Stimulated activated CD8-positive, alpha-beta memory T cell treated with anti-CD3 and anti-CD28 coated beads, Interleukin-2, amount 100 ng/mL, for 48 hours (primary cell): ENCODE measurements around the gene CHMP4B.
A peak's percentile ranks its signal among the peaks of the same experiment; 100 is the strongest.

Experiments
- DNase-seq, 2 donors: peaks; one replicate each; pipeline ENCODE4 v3.0.0-alpha.2; 2020; ENCODE audit warnings: low read depth in 2 of 2

Gene CHMP4B, protein sequence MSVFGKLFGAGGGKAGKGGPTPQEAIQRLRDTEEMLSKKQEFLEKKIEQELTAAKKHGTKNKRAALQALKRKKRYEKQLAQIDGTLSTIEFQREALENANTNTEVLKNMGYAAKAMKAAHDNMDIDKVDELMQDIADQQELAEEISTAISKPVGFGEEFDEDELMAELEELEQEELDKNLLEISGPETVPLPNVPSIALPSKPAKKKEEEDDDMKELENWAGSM

DNA sequence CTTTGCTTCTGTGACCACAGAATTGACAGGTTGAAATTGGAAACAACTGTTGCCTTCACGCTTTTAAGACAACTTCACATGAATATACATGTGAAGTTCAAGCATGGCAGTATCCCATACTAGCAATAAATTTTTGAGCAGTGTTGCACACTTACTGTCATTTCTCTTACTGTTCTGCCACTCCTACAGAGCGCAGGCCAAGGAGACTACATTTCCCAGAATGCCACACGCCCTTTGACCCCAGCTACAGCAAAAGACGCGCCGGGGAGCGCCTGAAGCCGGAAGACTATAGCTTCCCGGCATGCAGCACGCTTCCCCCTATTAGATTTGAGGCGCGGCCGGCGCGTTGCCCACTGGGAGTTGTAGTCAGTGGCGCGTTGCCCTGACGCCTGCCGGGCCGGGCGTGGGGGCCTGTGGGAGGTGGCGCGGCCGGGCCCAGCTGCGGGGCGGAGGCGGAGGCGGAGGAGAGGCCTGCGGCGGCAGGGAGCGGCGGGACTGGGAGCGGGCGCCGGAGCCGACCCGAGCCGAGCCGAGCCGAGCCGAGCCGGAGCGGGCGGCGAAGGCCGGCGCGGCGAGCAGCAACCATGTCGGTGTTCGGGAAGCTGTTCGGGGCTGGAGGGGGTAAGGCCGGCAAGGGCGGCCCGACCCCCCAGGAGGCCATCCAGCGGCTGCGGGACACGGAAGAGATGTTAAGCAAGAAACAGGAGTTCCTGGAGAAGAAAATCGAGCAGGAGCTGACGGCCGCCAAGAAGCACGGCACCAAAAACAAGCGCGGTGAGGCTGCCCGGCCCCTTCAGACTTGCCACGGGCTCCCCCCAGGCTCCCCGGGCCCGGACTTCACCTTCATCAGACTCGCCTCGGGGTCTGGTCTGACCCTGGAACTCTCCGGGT, at the start of gene CHMP4B:
TSS of gene CHMP4B (plus strand) at position 464 of the 891 bp plus-strand sequence. CDS start at position 585, 121 bp downstream.
- DNase-seq, result peak; percentile 96 to 98

- no peak for DNase-seq
Measured at GRCh38 chr20:33761698-33762250, 49.4 kb upstream of the CHMP4B start.

GRCh38 chr20:33765099-33765498, 46.0 kb upstream of the CHMP4B start:
- no peak for DNase-seq

- DNase-seq, result no peak
Measured at GRCh38 chr20:33765592-33765991, 45.6 kb upstream of the CHMP4B start.

DNA sequence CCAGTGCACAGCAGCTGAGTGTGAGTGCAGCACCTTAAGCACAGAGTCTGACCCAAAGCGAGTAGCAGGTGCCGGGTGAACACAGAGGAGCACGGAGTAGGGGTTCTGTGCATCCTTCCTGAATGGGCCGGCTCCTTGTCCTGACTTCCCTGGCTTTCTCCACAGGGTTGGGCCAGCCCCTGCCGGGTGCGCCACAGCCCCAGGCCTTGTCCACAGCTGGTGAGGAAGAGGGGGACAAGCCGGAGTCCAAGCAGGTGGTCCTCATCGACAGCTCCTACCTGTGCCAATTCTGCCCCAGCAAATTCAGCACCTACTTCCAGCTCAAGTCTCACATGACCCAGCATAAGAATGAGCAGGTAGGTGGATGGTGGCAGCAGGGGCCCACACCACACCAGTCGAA, 44.5 kb upstream of the CHMP4B start:
- no peak for DNase-seq

- no peak for DNase-seq
Measured at GRCh38 chr20:33767777-33768138, 43.4 kb upstream of the CHMP4B start.

GRCh38 chr20:33769043-33769442, 42.1 kb upstream of the CHMP4B start:
- no peak for DNase-seq

DNA sequence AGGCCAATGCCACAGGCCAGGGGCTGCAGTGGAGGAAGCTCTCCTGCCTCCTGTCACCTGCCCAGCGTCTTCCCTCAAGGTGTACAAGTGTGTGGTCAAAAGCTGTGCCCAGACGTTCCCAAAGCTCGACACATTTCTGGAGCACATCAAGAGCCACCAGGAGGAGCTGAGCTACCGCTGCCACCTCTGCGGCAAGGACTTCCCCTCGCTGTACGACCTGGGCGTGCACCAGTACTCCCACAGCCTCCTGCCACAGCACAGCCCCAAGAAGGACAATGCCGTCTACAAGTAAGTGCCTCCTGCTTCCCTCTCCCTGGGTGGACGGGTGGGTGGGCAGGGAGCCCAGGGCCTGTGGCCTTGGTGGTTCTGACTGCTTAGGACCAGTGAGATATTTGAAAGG, 41.1 kb upstream of the CHMP4B start:
- DNase-seq, result no peak

- DNase-seq, result no peak
Measured at GRCh38 chr20:33771938-33772337, 39.2 kb upstream of the CHMP4B start.

GRCh38 chr20:33772439-33772838, 38.7 kb upstream of the CHMP4B start:
- no peak for DNase-seq

DNA sequence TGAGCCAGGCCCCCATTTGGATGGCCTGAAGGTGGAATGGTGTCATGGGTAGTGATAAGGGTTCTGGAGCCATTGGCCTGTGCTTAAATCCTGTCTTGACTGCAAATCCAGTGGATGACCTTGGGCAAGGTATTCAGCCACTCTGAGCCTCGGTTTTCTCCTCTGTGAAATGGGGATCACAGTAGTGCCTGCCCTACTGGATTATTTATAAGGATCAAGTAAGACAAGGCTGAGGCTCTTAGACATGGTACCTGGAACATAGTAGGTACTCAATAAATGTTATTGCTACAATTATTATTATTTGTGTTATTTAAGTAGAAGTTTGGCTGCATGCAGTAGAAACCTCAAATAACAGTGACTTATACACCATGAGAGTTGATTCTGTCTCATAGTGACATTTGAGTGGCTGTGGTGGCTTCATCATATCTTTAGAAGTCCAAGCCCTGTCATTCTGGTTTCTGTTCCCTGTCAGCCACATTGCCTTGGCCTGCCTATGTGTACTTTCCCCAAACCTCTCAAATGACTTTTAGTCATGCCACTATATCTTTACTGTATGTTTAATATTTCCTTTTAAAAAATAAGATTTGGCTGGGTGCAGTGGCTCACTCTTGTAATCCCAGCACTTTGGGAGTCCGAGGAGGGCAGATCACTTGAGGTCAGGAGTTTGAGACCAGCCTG, 37.6 kb upstream of the CHMP4B start:
- DNase-seq, result no peak

- DNase-seq, result no peak
Measured at GRCh38 chr20:33777816-33778215, 33.3 kb upstream of the CHMP4B start.

- no peak for DNase-seq
Measured at GRCh38 chr20:33781133-33781532, 30.0 kb upstream of the CHMP4B start.

- DNase-seq, result no peak
Measured at GRCh38 chr20:33781945-33782344, 29.2 kb upstream of the CHMP4B start.

GRCh38 chr20:33783256-33783655, 27.9 kb upstream of the CHMP4B start:
- DNase-seq, result no peak

GRCh38 chr20:33783818-33784217, 27.3 kb upstream of the CHMP4B start:
- no peak for DNase-seq

GRCh38 chr20:33784225-33784624, 26.9 kb upstream of the CHMP4B start:
- no peak for DNase-seq

DNA sequence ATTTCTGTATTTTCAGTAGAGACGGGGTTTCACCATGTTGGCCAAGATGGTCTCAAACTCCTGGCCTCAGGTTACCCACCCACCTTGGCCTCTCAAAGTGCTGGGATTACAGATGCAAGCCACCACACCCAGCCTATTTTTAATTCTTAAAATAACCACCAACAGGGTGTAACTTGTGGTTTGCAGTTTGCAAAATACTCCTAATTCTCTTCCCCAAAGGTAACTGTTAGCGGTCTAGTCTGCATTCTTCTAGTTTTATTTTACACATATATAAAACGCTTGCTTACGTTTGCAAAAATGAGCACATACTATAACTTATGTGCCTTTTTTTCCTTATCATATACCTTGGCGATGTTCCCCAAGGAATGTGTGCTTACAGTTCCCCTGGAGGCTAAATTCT, 25.6 kb upstream of the CHMP4B start:
- no peak for DNase-seq

GRCh38 chr20:33787253-33787891, 23.8 kb upstream of the CHMP4B start:
- DNase-seq, result no peak

GRCh38 chr20:33788351-33789049, 22.6 kb upstream of the CHMP4B start:
- DNase-seq, result no peak
